Testis (tissue), 5 donors: ENCODE measurements around the gene PARP2. TPM values are rescaled to one million over a fixed set of nuclear protein-coding genes. Genes with fewer than 3 reads are reported as not detected.

ENCODE experiments used
- DNase-seq: peaks from one replicate; pipeline ENCODE4 v3.0.0-alpha.2; 2019
- H3K27ac ChIP-seq, 2 donors: fragments of 200-600 bp; sonication (generic); one replicate each; pipeline ENCODE4 v1.5.1; 2019
- H3K27me3 ChIP-seq: fragments of 200-600 bp; sonication (generic); one replicate; pipeline ENCODE4 v1.5.1; 2019
- H3K36me3 ChIP-seq: fragments of 200-600 bp; sonication (generic); one replicate; pipeline ENCODE4 v1.5.1; 2017; ENCODE audit warnings: low read depth; ENCODE audit errors: missing control alignments
- H3K4me1 ChIP-seq: fragments of 200-600 bp; sonication (generic); one replicate; pipeline ENCODE4 v1.5.1; 2019
- H3K4me3 ChIP-seq, 2 donors: fragments of 200-600 bp; sonication (generic); one replicate each; pipeline ENCODE4 v1.5.1; 2017 to 2019
- H3K9me3 ChIP-seq: fragments of 200-600 bp; sonication (generic); one replicate; pipeline ENCODE4 v1.5.1; 2017
- POLR2A ChIP-seq: fragments of 450-650 bp; IDR thresholded peaks from one replicate; pipeline ENCODE4 v1.6.1; 2017; ENCODE audit warnings: antibody characterized with exemption, mild to moderate bottlenecking, moderate library complexity
- WGBS, 2 donors: methylation state at CpG; one replicate each; pipeline ENCODE4 v1.1.5; 2018; 5-methylcytosine and 5-hydroxymethylcytosine counted together
- intact Hi-C: fragments of 100-400 bp; cut with DNase I; formaldehyde crosslinking; loops from one replicate; pipeline ENCODE4 v1.15.1; 2023; ENCODE audit warnings: low total_unique reads
- long read RNA-seq, 2 donors: transcript quantifications; one replicate each; lab custom pipeline, GENCODE V29; 2026
- polyA plus RNA-seq: library from polyadenylated mRNA; stranded (reverse); fragments of 350-450 nt; fragmentation: Illumina TruSeq; extraction: RNeasy Lipid Tissue Mini Kit (QIAGEN cat#74804); gene quantifications from one replicate; pipeline ENCODE4 v1.2.3, GENCODE V29; 2014; ENCODE audit warnings: low read depth, low replicate concordance; ENCODE audit not compliant: insufficient read depth
- total RNA-seq, 2 donors: library from RNA; depleted of rRNA; stranded (reverse); fragments of >200 nt; gene quantifications; one replicate each; pipeline ENCODE4 v1.2.3, GENCODE V29; 2016
- TF ChIP-seq, protein P1 (sequence below), 3 experiments: fragments of 450-650 bp in 2 of 3; fragments of 200-600 bp in 1 of 3; sonication (generic) in 1 of 3; IDR thresholded peaks; one replicate each; pipeline ENCODE4 v1.5.1; 2016 to 2019; ENCODE audit warnings: antibody characterized with exemption in 3 of 3, mild to moderate bottlenecking in 2 of 3, moderate library complexity in 1 of 3

The PARP2 gene, protein sequence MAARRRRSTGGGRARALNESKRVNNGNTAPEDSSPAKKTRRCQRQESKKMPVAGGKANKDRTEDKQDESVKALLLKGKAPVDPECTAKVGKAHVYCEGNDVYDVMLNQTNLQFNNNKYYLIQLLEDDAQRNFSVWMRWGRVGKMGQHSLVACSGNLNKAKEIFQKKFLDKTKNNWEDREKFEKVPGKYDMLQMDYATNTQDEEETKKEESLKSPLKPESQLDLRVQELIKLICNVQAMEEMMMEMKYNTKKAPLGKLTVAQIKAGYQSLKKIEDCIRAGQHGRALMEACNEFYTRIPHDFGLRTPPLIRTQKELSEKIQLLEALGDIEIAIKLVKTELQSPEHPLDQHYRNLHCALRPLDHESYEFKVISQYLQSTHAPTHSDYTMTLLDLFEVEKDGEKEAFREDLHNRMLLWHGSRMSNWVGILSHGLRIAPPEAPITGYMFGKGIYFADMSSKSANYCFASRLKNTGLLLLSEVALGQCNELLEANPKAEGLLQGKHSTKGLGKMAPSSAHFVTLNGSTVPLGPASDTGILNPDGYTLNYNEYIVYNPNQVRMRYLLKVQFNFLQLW
- total RNA-seq (10 to 100 TPM; 38.1 to 50.7 TPM), polyA plus RNA-seq (40.0 TPM)
- long read RNA-seq, donor 1, transcript PARP2-202 (16 exons, 1,881 nt) = major isoform, 13 of 18 reads
- long read RNA-seq, donor 1, partial matches to known transcripts = 0 of 18 reads
- long read RNA-seq, donor 1, other reads (novel, unspliced or antisense) = 0 of 18 reads
- long read RNA-seq, donor 2, transcript PARP2-202 (16 exons, 1,881 nt) = major isoform, 8 of 10 reads
- long read RNA-seq, donor 2, partial matches to known transcripts = 0 of 10 reads
- long read RNA-seq, donor 2, other reads (novel, unspliced or antisense) = 0 of 10 reads

DNA sequence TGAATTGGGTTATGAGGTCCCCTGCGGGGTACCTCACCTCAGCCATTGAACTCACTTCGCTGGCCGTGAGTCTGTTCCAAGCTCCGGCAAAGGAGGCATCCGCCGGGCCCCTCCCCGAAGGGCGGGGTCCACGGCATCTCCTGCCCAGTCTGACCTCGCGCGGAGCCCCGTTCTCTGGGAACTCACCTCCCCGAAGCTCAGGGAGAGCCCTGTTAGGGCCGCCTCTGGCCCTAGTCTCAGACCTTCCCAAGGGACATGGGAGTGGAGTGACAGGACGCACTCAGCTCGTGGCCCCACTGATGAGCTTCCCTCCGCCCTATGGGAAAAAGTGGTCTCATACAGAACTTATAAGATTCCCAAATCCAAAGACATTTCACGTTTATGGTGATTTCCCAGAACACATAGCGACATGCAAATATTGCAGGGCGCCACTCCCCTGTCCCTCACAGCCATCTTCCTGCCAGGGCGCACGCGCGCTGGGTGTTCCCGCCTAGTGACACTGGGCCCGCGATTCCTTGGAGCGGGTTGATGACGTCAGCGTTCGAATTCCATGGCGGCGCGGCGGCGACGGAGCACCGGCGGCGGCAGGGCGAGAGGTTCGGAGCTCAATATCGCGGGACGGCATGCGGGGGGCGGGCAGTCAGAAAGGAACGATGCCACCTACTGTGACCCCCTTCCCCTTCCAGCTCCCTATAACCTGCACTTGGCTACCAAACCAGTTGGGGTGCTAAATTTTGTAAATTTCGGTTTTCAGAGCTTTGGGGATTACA is at the start of gene PARP2:
PARP2 (plus strand) TSS at position 544 of the 770 bp plus-strand sequence; CDS start at position 551, 7 bp downstream.
- peak within 1 kb of the TSS; percentile 56 to 78 for H3K4me3 ChIP-seq
- TF ChIP-seq POLR2A = no peak
- TF ChIP-seq, protein P1, sequence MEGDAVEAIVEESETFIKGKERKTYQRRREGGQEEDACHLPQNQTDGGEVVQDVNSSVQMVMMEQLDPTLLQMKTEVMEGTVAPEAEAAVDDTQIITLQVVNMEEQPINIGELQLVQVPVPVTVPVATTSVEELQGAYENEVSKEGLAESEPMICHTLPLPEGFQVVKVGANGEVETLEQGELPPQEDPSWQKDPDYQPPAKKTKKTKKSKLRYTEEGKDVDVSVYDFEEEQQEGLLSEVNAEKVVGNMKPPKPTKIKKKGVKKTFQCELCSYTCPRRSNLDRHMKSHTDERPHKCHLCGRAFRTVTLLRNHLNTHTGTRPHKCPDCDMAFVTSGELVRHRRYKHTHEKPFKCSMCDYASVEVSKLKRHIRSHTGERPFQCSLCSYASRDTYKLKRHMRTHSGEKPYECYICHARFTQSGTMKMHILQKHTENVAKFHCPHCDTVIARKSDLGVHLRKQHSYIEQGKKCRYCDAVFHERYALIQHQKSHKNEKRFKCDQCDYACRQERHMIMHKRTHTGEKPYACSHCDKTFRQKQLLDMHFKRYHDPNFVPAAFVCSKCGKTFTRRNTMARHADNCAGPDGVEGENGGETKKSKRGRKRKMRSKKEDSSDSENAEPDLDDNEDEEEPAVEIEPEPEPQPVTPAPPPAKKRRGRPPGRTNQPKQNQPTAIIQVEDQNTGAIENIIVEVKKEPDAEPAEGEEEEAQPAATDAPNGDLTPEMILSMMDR (IDR thresholded peaks at IDR 0.05) = no peak
- H3K36me3 ChIP-seq = no peaks in the 10 kb centered on the region
- intact Hi-C loops = loop anchor here (10.0 kb wide), 1 partner anchor 112 kb away; the partner anchor contains the start of genes APEX1 and OSGEP
- H3K9me3 ChIP-seq = no peaks in the 10 kb centered on the region
- H3K27ac ChIP-seq = peak within 1 kb of the TSS; percentile 88 to 94
- 1% methylated on average over 25 to 45 of the region's 50 CpGs for WGBS, 2 donors
- no peaks in the 10 kb centered on the region for H3K4me1 ChIP-seq
- H3K27me3 ChIP-seq = no peaks in the 10 kb centered on the region
- DNase-seq = peak; percentile 97

DNA sequence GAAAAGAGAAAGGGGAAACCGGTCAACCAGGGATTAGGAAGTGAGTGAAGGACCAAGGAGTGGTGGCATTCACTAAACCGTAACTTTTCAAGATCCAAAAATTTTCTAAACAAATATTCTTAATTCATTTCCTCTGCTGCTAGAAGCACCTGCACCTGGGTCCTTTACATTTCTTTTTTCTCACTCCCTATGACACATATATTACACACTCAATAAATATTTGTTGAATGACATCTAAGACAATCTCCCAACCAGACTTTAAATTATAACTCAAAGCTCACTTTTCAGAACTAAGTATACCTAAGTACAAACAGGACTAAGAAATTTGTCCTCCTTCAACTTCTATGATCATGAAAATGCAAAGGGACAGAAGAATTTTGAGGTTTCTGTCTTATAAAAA is 48.8 kb upstream of the PARP2 start:
- H3K27ac ChIP-seq = no peak overlapping the region
- 93 to 99% methylated on average over 2 of the region's 2 CpGs for WGBS, 2 donors
- H3K9me3 ChIP-seq = no peaks in the 10 kb centered on the region
- no peak for DNase-seq
- no peaks in the 10 kb centered on the region for H3K36me3 ChIP-seq
- no peaks in the 10 kb centered on the region for H3K4me1 ChIP-seq
- intact Hi-C loops = no loop called here
- no peak for TF ChIP-seq POLR2A
- no peak overlapping the region for H3K4me3 ChIP-seq
- H3K27me3 ChIP-seq = no peaks in the 10 kb centered on the region

DNA sequence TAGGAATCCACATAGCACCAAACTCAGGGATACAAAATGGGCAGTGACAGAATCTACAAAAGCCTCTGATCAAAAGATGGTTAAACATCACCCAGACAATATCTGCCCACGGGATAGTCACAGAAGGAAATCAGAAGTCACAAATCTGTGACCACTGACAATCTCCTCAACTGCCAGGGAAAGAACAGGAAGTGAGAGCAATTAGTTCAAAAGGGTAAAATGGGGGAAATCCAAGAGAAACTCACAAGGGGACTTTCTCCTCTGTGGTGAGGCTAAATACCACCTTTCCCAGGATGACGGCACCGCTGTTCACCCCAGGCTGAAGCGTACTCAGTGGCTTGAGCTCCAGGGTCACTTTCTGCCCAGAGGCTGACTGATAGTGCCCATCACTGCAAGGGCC is 48.4 kb upstream of the PARP2 start:
- Histone ChIP-seq H3K4me3 (no peak overlapping the region), H3K27ac (no peak overlapping the region), H3K27me3 (no peaks in the 10 kb centered on the region), H3K4me1 (no peaks in the 10 kb centered on the region), H3K36me3 (no peaks in the 10 kb centered on the region), H3K9me3 (no peaks in the 10 kb centered on the region)
- no peak for TF ChIP-seq POLR2A
- TF ChIP-seq, protein P1 (IDR thresholded peaks at IDR 0.05) = no peak
- DNase-seq = no peak
- WGBS, 2 donors = 83 to 95% methylated on average over 4 of the region's 4 CpGs
- intact Hi-C loops = no loop called here

DNA sequence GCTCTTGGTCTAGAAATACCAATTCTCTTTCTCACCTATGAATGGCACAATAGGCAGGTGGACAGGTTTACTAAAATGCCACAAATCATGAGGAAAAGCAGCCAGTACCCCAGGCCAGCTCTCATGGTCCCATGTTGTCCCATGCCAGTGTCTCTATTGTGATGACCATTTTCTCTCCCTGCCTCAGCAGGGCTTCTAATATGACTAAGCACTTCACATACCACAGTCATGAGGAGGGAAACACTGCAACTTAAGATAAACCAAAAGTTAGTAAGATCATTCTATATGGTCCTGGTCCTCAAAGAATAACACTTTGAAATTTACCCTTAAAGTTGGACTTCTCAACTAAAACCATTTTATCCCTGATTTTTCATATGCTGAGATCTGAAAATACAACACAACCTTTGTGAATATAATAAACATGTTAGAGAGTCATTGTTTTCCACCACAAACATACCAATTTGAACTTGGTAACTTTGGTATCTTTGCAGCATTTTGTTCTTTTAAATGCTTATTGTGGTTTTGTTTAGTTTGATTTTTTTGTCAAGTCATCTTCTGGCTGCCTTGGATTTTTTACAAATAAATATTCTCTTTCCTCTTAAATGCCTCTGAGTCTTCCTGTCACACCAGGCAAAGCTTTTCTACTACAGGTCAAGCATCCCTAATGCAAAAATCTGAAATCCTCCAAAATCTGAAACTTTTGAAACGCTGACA is 41.2 kb upstream of the PARP2 start:
- 87 to 93% methylated on average over 1 of the region's 1 CpG for WGBS, 2 donors
- intact Hi-C loops = no loop called here
- Histone ChIP-seq H3K36me3 (no peaks in the 10 kb centered on the region), H3K4me3 (no peak overlapping the region), H3K4me1 (peaks cover 4% of the 10 kb centered on the region), H3K27ac (no peak overlapping the region), H3K27me3 (no peaks in the 10 kb centered on the region), H3K9me3 (no peaks in the 10 kb centered on the region)
- TF ChIP-seq, protein P1 (IDR thresholded peaks at IDR 0.05) = no peak
- no peak for TF ChIP-seq POLR2A
- no peak for DNase-seq
